ENCODE data around the gene TSHZ2. TPM values are rescaled to one million over a fixed set of nuclear protein-coding genes. Genes with fewer than 3 reads are reported as not detected.

The TSHZ2 gene
- total and polyA plus RNA-seq, 2 donors (not counting 1 experiment from before 2014, with no cell fraction given), result 1.00 to 5.7 TPM

DNA sequence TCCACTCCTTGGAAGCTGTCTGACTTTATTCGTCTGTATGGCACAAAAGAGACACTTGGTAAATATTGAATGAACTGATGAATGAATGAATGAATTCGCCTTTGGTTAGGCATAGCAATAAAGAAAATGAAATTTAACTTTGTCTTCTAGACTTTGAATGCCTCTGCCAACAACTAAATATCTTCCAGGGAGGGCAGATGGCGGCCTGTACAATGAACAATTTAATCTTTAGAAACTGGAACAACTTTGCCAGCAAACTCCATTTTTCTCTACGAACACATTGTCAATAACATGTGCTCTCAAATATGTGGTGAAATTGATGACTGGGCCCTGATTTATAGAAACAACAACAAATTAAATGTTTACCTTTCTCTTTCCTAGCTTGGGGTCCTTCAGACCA, 480.9 kb downstream of the TSHZ2 start:
- Mint-ChIP-seq H3K27me3 (no peaks in the 10 kb centered on the region), H3K9me3 (ENCODE audit: insufficient read depth) (peaks cover 22% of the 10 kb centered on the region), H3K27ac (no peak overlapping the region), H3K4me1 (no peaks in the 10 kb centered on the region), H3K4me3 (no peak overlapping the region)
- Histone ChIP-seq H3K4me2 (replicated peaks; ENCODE audit: low read depth, low read length, poor library complexity, severe bottlenecking) (no peak overlapping the region), H3K9ac (ENCODE audit: low read length) (no peak overlapping the region), H3K27me3 (replicated peaks in 1 of 4; ENCODE audit: control extremely low read depth in 1 of 4, control insufficient read depth in 3 of 4, insufficient read depth in 4 of 4, low read length in 3 of 4) (no peaks in the 10 kb centered on the region), H3K79me2 (ENCODE audit: control insufficient read depth, insufficient read depth, low read length) (no peaks in the 10 kb centered on the region), H4K20me1 (ENCODE audit: control insufficient read depth, insufficient read depth, low read length, poor library complexity, severe bottlenecking) (no peaks in the 10 kb centered on the region), H2AFZ (ENCODE audit: insufficient read depth, low read depth, low read length, poor library complexity, severe bottlenecking) (no peak overlapping the region), H3K9me3 (ENCODE audit: control extremely low read depth in 1 of 3, control insufficient read depth in 2 of 3, insufficient read depth in 1 of 3, low read length in 2 of 3) (peaks cover 4 to 18% (median 9%) of the 10 kb centered on the region in 3 donors), H3K4me3 (ENCODE audit: control extremely low read depth in 1 of 5, extremely low read depth in 1 of 5, insufficient read depth in 1 of 5, low read depth in 2 of 5, low read length in 4 of 5) (no peak overlapping the region), H3K36me3 (replicated peaks in 1 of 2; ENCODE audit: control extremely low read depth in 1 of 2, control insufficient read depth in 1 of 2, extremely low read depth in 1 of 2, insufficient read depth in 2 of 2, low read length in 1 of 2) (no peaks in the 10 kb centered on the region), H3K4me1 (ENCODE audit: control insufficient read depth in 2 of 2, insufficient read depth in 2 of 2, low read length in 2 of 2) (no peaks in the 10 kb centered on the region), H3K27ac (ENCODE audit: low read length in 2 of 2) (no peak overlapping the region)
- WGBS (ENCODE audit: insufficient coverage), result no CpG with 5 or more reads among the region's 4 CpGs
- ATAC-seq (ENCODE audit: low read depth) (no peak), DNase-seq (no peak)
- no peak for TF ChIP-seq EZH2 (IDR thresholded peaks at IDR 0.05; ENCODE audit: borderline replicate concordance, insufficient read depth, low read depth, low read length, poor library complexity, severe bottlenecking)
- TF ChIP-seq, protein P1, sequence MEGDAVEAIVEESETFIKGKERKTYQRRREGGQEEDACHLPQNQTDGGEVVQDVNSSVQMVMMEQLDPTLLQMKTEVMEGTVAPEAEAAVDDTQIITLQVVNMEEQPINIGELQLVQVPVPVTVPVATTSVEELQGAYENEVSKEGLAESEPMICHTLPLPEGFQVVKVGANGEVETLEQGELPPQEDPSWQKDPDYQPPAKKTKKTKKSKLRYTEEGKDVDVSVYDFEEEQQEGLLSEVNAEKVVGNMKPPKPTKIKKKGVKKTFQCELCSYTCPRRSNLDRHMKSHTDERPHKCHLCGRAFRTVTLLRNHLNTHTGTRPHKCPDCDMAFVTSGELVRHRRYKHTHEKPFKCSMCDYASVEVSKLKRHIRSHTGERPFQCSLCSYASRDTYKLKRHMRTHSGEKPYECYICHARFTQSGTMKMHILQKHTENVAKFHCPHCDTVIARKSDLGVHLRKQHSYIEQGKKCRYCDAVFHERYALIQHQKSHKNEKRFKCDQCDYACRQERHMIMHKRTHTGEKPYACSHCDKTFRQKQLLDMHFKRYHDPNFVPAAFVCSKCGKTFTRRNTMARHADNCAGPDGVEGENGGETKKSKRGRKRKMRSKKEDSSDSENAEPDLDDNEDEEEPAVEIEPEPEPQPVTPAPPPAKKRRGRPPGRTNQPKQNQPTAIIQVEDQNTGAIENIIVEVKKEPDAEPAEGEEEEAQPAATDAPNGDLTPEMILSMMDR (IDR thresholded peaks at IDR 0.05), result no peak
- POLR2A ChIA-PET, result no interaction called here
- CTCF ChIA-PET, result no interaction called here
- intact Hi-C loops (cut with micrococcal nuclease), result no loop called here

GRCh38 chr20:53454675-53455276, 482.6 kb downstream of the TSHZ2 start:
- H3K4me1 Mint-ChIP-seq, result no peaks in the 10 kb centered on the region

More at GRCh38 chr20:53454675-53455276, 482.6 kb downstream of the TSHZ2 start:
- no peak overlapping the region for H3K27ac ChIP-seq (ENCODE audit: low read length in 2 of 2)
- intact Hi-C loops (cut with micrococcal nuclease), result no loop called here
- H3K9me3 Mint-ChIP-seq (ENCODE audit: insufficient read depth), result peaks cover 15% of the 10 kb centered on the region
- POLR2A ChIA-PET, result no interaction called here
- H3K4me2 ChIP-seq (replicated peaks; ENCODE audit: low read depth, low read length, poor library complexity, severe bottlenecking), result no peak overlapping the region
- H2AFZ ChIP-seq (ENCODE audit: insufficient read depth, low read depth, low read length, poor library complexity, severe bottlenecking), result no peak overlapping the region
- ATAC-seq (ENCODE audit: low read depth), result no peak
- no peak overlapping the region for H3K27ac Mint-ChIP-seq
- no peaks in the 10 kb centered on the region for H4K20me1 ChIP-seq (ENCODE audit: control insufficient read depth, insufficient read depth, low read length, poor library complexity, severe bottlenecking)
- H3K4me3 ChIP-seq (ENCODE audit: control extremely low read depth in 1 of 5, extremely low read depth in 1 of 5, insufficient read depth in 1 of 5, low read depth in 2 of 5, low read length in 4 of 5), result no peak overlapping the region
- no peaks in the 10 kb centered on the region for H3K79me2 ChIP-seq (ENCODE audit: control insufficient read depth, insufficient read depth, low read length)
- no peak for TF ChIP-seq EZH2 (IDR thresholded peaks at IDR 0.05; ENCODE audit: borderline replicate concordance, insufficient read depth, low read depth, low read length, poor library complexity, severe bottlenecking)
- TF ChIP-seq, protein P1 (IDR thresholded peaks at IDR 0.05), result no peak
- CTCF ChIA-PET, result no interaction called here
- no peaks in the 10 kb centered on the region for H3K27me3 ChIP-seq (replicated peaks in 1 of 4; ENCODE audit: control extremely low read depth in 1 of 4, control insufficient read depth in 3 of 4, insufficient read depth in 4 of 4, low read length in 3 of 4)
- no peaks in the 10 kb centered on the region for H3K4me1 ChIP-seq (ENCODE audit: control insufficient read depth in 2 of 2, insufficient read depth in 2 of 2, low read length in 2 of 2)
- H3K36me3 ChIP-seq (replicated peaks in 1 of 2; ENCODE audit: control extremely low read depth in 1 of 2, control insufficient read depth in 1 of 2, extremely low read depth in 1 of 2, insufficient read depth in 2 of 2, low read length in 1 of 2), result no peaks in the 10 kb centered on the region
- 88% methylated on average over 5 of the region's 6 CpGs for WGBS (ENCODE audit: insufficient coverage)
- no peaks in the 10 kb centered on the region for H3K27me3 Mint-ChIP-seq
- H3K9ac ChIP-seq (ENCODE audit: low read length), result no peak overlapping the region
- DNase-seq, result no peak
- H3K4me3 Mint-ChIP-seq, result no peak overlapping the region
- H3K9me3 ChIP-seq (ENCODE audit: control extremely low read depth in 1 of 3, control insufficient read depth in 2 of 3, insufficient read depth in 1 of 3, low read length in 2 of 3), result peaks cover 5 to 9% (median 5%) of the 10 kb centered on the region in 3 donors
